Duodenal mucosa (tissue), 2 donors: ENCODE data around the gene PHACTR1.

Experiments
- H3K27ac ChIP-seq: one replicate; pipeline ENCODE4 v1.7.0; 2013; ENCODE audit warnings: low read depth, low read length
- H3K27me3 ChIP-seq, 2 donors: one replicate each; pipeline ENCODE4 v1.7.0; 2013; ENCODE audit warnings: low read length in 2 of 2, control low read depth in 1 of 2; ENCODE audit not compliant: insufficient read depth in 2 of 2, control insufficient read depth in 1 of 2
- H3K36me3 ChIP-seq, 2 donors: one replicate each; pipeline ENCODE4 v1.7.0; 2013; ENCODE audit warnings: low read length in 2 of 2, control low read depth in 1 of 2; ENCODE audit not compliant: insufficient read depth in 2 of 2, control insufficient read depth in 1 of 2
- H3K4me1 ChIP-seq, 2 donors: one replicate each; pipeline ENCODE4 v1.7.0; 2013; ENCODE audit warnings: low read length in 2 of 2, control low read depth in 1 of 2; ENCODE audit not compliant: insufficient read depth in 2 of 2, control insufficient read depth in 1 of 2
- H3K4me3 ChIP-seq, 2 donors: one replicate each; pipeline ENCODE4 v1.7.0; 2013; ENCODE audit warnings: low read length in 2 of 2, low read depth in 1 of 2
- H3K9ac ChIP-seq, 2 donors: one replicate each; pipeline ENCODE4 v1.7.0; 2013; ENCODE audit warnings: low read length in 2 of 2, low read depth in 1 of 2
- H3K9me3 ChIP-seq, 2 donors: one replicate each; pipeline ENCODE4 v1.7.0; 2013; ENCODE audit warnings: low read length in 2 of 2, control low read depth in 1 of 2; ENCODE audit not compliant: control insufficient read depth in 1 of 2

Gene PHACTR1

GRCh38 chr6:13044390-13044789 is 327.8 kb downstream of the PHACTR1 start:
- Histone ChIP-seq H3K9me3 (no peaks in the 10 kb centered on the region), H3K27ac (no peak overlapping the region), H3K27me3 (no peaks in the 10 kb centered on the region), H3K4me3 (no peak overlapping the region), H3K4me1 (no peaks in the 10 kb centered on the region), H3K36me3 (no peaks in the 10 kb centered on the region), H3K9ac (no peak overlapping the region)

- no peaks in the 10 kb centered on the region for H3K4me1 ChIP-seq
- H3K9ac ChIP-seq, result no peak overlapping the region
- H3K27me3 ChIP-seq, result no peaks in the 10 kb centered on the region
- H3K9me3 ChIP-seq, result no peaks in the 10 kb centered on the region
- H3K27ac ChIP-seq, result no peak overlapping the region
- no peaks in the 10 kb centered on the region for H3K36me3 ChIP-seq
- H3K4me3 ChIP-seq, result no peak overlapping the region
Measured at GRCh38 chr6:13044896-13045295, 328.3 kb downstream of the PHACTR1 start.

- Histone ChIP-seq H3K27me3 (no peaks in the 10 kb centered on the region), H3K9me3 (no peaks in the 10 kb centered on the region), H3K27ac (no peak overlapping the region), H3K4me3 (no peak overlapping the region), H3K9ac (no peak overlapping the region), H3K4me1 (no peaks in the 10 kb centered on the region), H3K36me3 (no peaks in the 10 kb centered on the region)
Measured at GRCh38 chr6:13045676-13046075, 329.1 kb downstream of the PHACTR1 start.

GRCh38 chr6:13046084-13046483 is 329.5 kb downstream of the PHACTR1 start:
- no peak overlapping the region for H3K27ac ChIP-seq
- no peak overlapping the region for H3K9ac ChIP-seq
- no peaks in the 10 kb centered on the region for H3K4me1 ChIP-seq
- no peaks in the 10 kb centered on the region for H3K9me3 ChIP-seq
- no peaks in the 10 kb centered on the region for H3K36me3 ChIP-seq
- H3K27me3 ChIP-seq, result no peaks in the 10 kb centered on the region
- no peak overlapping the region for H3K4me3 ChIP-seq

- Histone ChIP-seq H3K4me3 (no peak overlapping the region), H3K9me3 (no peaks in the 10 kb centered on the region), H3K9ac (no peak overlapping the region), H3K4me1 (no peaks in the 10 kb centered on the region), H3K36me3 (no peaks in the 10 kb centered on the region), H3K27ac (no peak overlapping the region), H3K27me3 (no peaks in the 10 kb centered on the region)
Measured at GRCh38 chr6:13048113-13048512, 331.5 kb downstream of the PHACTR1 start.

- no peak overlapping the region for H3K4me3 ChIP-seq
- no peak overlapping the region for H3K9ac ChIP-seq
Measured at GRCh38 chr6:13049666-13050254, 333.2 kb downstream of the PHACTR1 start.

GRCh38 chr6:13053006-13053461 is 336.5 kb downstream of the PHACTR1 start:
- Histone ChIP-seq H3K9me3 (no peaks in the 10 kb centered on the region), H3K4me3 (no peak overlapping the region), H3K9ac (no peak overlapping the region), H3K27ac (no peak overlapping the region), H3K27me3 (no peaks in the 10 kb centered on the region), H3K36me3 (no peaks in the 10 kb centered on the region), H3K4me1 (no peaks in the 10 kb centered on the region)

More at GRCh38 chr6:13049666-13050254, 333.2 kb downstream of the PHACTR1 start:
- no peaks in the 10 kb centered on the region for H3K4me1 ChIP-seq
- H3K27me3 ChIP-seq, result no peaks in the 10 kb centered on the region
- no peaks in the 10 kb centered on the region for H3K9me3 ChIP-seq
- no peaks in the 10 kb centered on the region for H3K36me3 ChIP-seq
- no peak overlapping the region for H3K27ac ChIP-seq

GRCh38 chr6:13058051-13058450 is 341.5 kb downstream of the PHACTR1 start:
- Histone ChIP-seq H3K9me3 (no peaks in the 10 kb centered on the region), H3K27me3 (no peaks in the 10 kb centered on the region), H3K36me3 (no peaks in the 10 kb centered on the region), H3K27ac (no peak overlapping the region), H3K4me1 (no peaks in the 10 kb centered on the region), H3K4me3 (no peak overlapping the region), H3K9ac (no peak overlapping the region)

GRCh38 chr6:13059026-13059425 is 342.5 kb downstream of the PHACTR1 start:
- no peak overlapping the region for H3K4me3 ChIP-seq

GRCh38 chr6:13063300-13063918 is 346.8 kb downstream of the PHACTR1 start:
- H3K4me1 ChIP-seq, result peaks cover 11 to 12% of the 10 kb centered on the region in 2 donors
- H3K36me3 ChIP-seq, result no peaks in the 10 kb centered on the region
- H3K27me3 ChIP-seq, result no peaks in the 10 kb centered on the region
- H3K9ac ChIP-seq, result no peak overlapping the region
- H3K9me3 ChIP-seq, result no peaks in the 10 kb centered on the region
- no peak overlapping the region for H3K4me3 ChIP-seq
- H3K27ac ChIP-seq, result no peak overlapping the region

More at GRCh38 chr6:13059026-13059425, 342.5 kb downstream of the PHACTR1 start:
- H3K9ac ChIP-seq, result no peak overlapping the region
- no peak overlapping the region for H3K27ac ChIP-seq
- no peaks in the 10 kb centered on the region for H3K36me3 ChIP-seq
- no peaks in the 10 kb centered on the region for H3K9me3 ChIP-seq
- H3K27me3 ChIP-seq, result no peaks in the 10 kb centered on the region
- H3K4me1 ChIP-seq, result no peaks in the 10 kb centered on the region
